Activated CD8-positive, alpha-beta memory T cell treated with anti-CD3 and anti-CD28 coated beads for 1 hour (primary cell): ENCODE results near the gene TRIM31.

Source experiments
- DNase-seq, 2 donors: peaks; one replicate each; pipeline ENCODE4 v3.0.0-alpha.2; 2020; ENCODE audit warnings: low read depth in 1 of 2; ENCODE audit errors: extremely low read depth in 1 of 2

Gene TRIM31, protein sequence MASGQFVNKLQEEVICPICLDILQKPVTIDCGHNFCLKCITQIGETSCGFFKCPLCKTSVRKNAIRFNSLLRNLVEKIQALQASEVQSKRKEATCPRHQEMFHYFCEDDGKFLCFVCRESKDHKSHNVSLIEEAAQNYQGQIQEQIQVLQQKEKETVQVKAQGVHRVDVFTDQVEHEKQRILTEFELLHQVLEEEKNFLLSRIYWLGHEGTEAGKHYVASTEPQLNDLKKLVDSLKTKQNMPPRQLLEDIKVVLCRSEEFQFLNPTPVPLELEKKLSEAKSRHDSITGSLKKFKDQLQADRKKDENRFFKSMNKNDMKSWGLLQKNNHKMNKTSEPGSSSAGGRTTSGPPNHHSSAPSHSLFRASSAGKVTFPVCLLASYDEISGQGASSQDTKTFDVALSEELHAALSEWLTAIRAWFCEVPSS

DNA sequence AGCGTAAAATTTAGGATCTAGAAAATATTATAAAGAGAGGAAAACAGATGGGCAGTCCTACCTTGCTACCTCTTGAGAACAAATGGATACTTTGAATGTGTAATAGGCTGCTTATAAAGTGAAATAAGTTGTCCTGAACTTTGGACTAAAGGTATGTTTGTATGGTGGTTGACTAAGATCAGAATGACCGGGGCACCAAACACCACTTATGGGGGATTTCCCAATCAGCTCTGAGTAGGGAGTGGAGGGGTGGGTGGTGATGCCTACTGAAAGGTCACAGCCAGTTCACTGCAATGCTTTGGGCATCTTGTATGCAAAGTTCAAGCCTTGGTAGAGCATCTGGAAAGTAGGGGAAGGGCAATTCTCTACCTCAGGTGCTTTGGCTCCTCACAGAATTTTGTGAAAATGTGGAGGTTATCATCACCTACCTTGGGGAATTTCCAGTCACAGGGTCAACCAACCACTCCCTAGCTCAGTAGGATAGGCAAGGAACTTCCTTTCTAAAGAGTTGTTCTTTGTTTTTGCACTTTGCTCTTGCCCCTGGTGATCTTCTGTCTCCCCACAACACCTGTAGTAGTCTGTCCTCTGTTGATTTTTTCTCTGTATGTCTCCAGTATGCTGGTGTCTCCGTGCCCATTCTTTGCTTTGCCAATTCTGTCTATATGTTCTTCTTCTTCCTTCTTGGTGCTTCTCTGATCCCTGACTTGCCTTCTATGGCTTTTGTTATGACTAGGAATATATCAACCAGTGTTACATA, at the start of gene TRIM31:
TSS of gene TRIM31 (minus strand) at position 88 of the 757 bp plus-strand sequence. CDS start 285 bp downstream, outside the sequence.
- DNase-seq: no peak

DNA sequence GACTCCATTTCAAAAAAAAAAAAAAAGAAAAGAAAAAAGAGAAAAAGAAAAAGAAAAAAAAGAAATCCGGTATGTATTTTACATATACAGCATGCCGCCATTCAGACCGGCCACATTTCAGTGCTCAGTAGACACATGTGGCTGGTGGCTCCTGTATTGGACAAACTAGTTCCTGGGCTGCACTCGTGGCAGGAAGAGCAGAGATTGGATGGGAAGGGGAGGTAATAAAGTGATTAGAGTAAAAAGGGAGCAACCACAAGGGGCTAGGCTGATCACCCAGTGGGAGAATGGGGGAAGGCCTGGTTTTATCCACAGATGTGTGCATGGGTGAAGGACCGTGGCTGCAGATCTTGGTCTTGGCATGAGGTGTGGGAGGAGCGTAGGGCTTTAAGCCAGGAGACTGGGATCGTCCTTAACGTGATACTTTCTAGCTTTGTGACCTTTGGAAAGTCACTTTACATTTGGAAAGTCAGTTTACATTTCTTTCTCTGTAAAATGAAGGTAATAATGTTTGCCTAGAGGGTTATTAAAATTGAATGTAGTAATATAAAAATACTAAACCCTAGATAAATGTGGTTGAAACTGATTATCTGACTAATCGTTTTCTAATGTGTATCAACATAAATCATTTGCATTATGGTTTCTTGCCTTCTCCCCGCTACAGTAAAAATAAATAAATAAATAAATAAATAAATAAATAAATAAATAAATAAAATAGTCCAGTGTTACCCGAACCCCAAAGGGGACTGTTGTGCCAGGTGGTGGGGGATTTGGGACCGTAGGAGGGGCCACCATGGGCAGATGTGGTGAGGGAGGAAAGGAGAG, 49.6 kb upstream of the TRIM31 start:
- no peak for DNase-seq

DNA sequence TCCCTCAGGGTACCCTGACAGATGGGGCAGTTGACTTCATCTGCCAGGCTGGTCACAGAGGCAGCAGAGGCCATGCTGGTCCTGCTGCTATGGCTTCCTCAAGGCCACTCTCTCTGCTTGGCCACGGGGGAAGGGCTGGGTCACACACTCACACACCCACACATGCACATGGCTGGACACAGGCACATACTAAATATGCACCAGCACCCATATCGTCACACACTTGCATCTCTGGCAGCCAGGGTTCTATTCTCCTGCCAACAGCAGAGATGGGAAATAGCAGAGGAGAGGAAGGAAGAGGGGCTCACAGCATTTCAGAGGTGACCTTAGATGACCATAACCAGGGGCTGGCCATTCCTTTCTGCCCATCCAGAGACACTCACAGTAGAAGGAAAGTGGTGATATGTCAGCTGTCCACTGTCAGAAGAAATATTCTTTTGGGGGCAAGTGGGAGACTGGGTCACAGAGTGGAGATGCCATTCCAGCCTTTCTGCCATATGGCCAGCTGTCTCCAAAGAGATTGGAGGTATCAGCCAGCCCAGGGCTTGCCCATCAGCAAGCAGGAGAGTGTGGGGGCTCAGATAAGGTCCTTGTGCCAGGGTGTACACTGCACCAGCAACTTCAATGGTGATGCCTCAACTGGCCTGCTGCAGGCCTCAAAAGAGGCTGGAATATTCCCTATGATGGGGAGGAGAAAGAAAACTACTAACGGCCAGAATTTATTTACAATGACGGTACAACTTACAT, 48.1 kb upstream of the TRIM31 start, which contains the start of gene TRIM10:
TSS of gene TRIM10 (minus strand) at position 427 of the 747 bp plus-strand sequence. CDS start at position 74, 353 bp downstream.
- DNase-seq: no peak

DNA sequence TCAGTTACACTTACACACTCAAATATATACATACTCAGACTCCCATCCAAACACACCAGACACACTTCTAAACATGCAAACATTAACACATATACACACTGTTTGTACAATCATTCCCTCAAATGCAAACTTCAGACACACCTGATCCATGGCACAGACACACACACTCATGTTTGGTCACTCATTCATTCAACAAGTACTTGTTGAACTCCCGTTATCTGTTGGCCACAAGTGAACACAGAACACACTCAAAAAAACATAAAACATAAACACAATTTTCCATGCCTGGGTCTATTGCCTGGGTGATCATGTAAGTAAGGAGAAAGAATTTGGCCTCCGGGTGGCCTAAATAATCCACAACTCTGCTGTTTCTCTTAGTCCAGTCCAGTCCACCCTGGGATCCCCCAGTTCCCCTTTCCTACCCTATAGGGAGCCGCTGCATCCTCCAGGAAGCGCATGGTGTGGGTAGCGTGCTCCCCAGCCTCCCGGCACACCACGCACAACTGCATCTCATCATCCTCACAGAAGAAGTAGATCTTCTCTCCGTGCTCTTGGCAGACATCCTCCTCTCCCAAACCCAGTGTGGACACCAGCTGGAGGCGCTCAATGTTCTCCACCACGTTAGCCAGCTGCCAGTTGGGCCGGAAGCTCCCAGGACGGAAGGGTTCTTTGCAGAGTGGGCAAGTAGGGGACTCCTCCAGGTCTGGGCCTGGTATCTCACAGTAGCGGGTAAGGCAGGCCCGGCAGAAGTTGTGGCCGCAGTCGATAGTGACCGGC, 47.3 kb upstream of the TRIM31 start:
- DNase-seq: no peak

DNA sequence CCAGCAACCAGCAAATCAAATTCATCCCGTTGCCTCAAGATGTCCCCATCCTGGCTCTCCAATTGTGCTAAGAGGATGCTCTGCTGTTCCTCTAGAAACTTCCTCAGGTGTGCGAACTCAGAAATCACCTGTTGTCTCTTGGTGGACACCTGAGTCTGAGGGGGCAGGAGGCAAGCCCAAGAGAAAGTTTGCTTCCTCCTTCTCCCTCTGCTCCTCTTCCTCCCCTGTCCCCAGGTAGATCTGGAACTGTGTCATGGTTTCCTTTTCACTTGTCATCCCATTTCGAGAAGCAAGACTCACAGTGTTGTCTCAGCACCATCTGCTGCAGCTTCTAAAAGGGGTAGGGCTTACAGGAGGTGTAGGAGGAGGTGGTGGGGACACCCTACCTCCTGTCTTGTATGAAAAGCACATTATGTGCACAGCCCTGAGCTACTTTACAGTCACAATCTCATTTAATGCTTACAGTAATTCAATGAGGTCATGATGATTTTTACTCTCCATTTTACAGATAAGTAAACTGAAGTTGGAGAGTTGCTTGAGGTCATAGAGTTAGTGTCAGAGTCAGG, 45.7 kb upstream of the TRIM31 start:
- no peak for DNase-seq

DNA sequence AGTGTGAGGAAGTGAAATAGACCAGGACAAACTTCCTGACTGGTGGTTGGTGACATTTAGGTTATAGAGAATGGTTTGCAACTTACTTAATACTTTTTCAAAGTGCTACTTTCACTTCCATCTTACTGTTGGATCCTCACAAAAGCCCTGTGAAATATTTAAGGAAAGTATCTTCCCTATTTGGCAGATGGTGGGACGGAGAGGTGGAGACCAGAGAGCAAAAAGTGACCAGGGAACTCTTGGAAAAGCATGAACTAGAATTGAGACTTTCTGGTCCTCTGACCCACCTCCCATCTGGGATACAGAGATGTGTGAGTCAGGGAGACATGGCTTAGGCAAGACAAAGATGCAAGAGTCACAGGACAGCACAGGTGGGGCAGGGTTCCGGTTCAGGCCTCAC, 45.1 kb upstream of the TRIM31 start:
- DNase-seq: no peak

DNA sequence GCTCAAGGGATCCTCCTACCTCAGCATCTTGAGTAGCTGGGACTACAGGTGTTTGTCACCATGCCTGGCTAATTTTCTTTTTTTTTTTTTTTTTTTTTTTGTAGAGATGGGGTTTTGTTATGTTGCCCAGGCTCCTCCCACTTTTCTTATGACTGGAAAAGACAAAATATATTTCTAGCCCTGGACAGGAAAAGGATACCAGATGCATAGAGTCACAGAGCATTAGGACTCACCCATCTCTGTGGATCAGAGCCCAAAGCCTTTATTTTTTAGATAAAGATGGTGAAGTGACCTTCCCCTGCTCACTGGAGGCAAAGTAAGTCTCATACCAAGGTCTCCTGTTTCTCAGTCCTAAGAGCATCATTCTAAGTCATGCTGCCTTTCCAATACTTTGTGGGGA, 44.7 kb upstream of the TRIM31 start:
- DNase-seq: no peak

DNA sequence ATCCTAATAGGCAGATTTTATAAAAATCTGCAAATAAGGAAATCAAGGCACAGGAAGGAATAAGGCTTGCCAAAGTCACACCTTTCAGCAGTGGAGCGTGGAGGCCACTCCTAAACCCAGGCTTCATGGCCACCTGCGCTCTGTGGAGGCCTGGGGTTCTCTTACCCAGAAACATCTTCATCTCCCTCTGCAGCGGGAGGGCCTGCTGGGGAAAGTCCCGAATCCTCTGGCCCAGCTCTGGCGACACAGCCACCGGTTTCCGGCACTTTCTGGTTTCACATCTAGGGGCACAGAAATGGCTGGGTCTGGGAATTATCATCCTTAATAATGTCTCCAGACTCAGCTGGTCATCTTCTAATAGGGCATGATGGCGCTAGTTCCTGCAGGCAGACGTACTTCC, 43.9 kb upstream of the TRIM31 start:
- no peak for DNase-seq

DNA sequence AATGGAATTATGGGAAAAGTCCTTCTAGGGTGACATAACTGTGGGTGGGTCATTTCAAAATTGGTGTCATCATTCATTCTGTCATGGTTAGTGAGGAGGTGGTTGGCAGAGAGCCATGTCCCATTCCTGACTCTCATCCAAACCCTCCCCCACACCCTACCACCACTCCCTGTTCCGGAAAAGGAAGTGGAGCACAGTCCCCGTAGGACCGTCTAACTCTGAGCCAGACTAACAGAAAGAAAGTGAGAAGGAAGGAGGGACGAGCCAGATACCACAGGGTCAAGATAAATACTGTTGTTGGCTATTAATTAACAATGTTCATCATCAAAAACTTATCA, 43.3 kb upstream of the TRIM31 start:
- DNase-seq: no peak

DNA sequence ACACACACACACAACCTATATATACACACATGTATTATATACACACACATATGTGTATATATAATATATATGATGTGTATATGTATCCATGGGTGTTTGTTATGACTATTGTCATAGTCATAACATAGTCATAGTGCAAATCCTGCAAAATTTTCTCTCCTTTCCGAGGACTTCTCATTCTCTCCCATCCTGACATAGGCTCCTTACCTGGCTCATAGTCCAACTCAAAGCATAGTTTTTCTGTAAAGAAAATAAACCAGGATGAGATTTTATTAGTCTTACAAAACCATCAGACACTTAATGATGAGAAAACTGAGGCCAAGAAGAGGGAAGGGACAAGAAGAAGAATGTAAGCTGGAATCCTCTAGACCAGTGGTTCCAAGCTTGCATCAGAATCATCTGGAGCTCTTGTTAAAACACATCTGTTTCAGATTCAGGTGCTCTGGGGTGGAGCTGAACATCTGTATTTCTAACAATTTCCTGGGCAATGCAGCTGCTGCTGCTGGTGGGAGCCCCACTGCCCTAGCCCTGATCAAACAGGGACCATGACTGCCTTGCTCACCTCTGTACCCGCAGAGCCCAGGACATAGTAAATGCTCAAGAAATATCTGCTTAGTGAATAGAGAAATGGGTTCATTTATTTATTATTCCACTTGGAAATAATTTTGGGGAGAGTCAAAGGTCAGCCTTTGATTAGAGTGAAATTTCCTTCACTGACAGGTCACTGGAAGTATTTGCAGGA, 42.8 kb upstream of the TRIM31 start:
- DNase-seq: no peak

DNA sequence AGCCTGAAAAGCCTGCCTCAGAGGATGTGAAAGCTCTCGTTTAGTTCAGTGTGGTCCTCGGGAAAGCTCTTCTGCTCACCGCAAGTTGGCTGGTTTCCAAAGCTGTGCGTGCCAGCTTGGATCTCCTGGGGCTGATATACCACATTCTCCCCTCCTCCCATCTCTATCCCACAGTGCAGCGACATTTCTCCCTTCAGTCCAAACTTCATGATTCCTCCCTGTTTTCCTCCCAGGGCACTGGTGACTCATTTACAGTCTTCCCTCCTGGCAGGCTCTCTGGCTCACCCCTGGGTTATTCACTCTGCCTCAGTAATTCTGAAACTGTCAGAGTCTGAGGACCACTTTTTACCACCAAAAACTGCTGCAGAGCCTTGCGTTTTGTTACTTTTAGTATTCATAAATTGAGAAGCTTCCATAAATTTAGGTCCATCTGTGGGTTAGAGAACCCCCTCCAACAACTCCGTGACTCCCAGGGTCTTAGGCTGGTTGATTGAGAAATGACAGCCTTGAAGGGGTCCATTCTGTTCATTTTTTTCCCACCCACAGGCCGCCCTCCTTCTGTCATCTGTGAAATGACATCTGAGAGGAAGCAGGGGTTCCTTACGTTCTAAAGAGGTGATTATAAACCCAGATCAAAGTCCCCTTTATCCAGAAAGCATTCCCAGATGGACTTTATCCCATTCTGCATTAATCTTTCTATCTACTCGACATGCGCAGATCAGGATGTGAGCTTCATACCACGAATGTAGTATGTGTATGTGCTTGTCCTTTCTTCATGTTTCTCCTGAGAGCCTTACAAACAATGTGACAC, 42.0 kb upstream of the TRIM31 start:
- DNase-seq: no peak

DNA sequence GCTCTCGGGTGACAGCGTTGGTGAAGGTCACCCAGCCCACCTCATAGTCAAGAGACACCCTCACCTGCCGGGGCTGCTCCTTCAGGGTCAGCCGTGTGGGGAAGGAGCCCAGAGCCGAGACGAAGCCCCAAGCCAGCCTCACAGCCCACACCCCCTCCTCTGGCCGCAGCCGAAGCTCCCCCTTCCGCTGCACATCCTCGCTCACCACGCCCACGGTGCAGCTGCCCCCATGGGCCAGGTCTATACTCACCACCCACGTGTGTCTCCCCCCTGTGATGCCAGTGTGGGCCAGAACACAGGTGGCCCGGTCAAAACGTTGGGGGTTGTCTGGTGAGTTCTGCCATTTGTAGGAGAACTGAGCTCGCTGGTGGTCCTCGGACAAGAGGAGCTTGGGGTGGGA, 41.2 kb upstream of the TRIM31 start:
- no peak for DNase-seq

DNA sequence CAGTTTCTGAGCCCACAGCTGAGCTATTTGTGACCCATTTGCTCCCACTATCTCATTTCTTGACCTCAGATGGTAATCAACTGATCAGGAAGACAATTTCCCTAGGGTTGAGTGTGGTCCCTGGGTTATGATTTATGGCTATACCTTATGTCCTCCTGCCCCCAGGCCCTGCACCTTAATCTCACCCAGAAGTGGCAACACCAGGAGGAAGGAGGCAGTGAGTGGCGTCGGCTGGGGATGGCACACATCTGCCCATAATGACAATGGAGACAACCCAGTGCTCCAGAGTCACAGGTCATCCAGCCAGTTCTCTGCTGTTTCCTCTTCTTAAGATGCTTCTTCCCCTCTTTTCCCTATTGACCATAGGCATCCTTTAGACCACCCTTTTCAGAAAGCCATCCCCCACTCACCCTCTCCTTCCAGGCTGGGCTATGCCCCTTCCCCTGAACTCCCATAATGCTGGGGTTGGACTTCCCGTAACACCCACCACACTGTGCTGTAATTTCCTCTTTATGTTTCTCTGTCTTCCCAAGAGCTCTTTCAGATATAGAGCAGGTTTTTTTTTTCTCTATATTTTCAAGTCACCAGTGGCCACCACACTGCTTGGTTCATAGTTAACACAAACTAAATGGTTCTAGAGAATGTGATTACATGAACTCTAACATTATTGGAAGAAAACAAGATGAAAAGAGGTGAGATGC, 40.2 kb upstream of the TRIM31 start:
- DNase-seq: no peak

DNA sequence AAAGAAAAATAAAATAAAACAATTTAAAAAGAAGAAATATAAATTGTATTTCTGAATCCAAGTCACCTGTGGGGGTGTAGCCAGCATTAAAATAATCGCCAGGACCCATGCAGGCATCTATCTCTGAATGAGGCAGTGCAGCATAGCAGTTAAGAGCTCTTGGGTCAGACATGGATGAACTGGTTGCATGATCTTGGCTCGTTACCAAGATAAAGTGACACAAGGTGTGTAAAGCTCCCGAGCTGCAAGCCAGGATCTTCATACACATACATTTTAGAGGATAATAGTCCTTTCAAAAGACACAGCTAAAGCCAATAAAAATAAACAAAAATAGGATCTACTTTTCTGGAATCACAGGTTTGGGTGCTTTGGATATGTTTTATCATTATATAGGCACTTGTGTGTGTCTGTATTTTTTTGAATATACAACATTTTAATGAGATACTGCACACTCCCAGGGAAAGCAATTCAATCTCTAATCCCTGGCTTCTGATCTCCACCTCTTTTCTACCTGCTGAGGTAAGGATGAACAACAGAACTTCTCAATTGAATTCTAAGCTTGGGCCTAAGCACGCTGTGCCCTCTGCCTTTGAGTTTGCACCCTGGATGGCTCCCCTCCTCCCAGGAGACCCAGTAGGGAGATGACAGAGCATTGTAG, 39.3 kb upstream of the TRIM31 start:
- no peak for DNase-seq

DNA sequence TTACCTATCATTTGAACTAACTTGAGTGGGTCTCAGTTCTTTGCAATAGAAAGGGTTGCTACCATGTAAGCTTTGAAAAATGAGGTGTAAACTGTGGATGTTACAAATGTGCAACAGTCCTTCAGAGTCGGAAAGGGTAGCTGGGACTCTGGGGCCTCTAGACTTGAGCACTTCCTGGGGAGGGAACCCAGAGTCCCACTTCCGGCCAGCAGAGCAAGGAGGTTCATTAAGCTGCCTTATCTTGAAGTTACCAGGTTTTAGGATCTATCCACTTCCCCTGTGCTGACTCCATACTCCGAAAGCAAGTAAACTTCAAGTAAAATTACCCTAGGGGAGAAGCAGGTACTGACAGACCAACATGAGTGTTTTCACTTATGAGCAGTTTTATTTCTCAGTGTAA, 38.7 kb upstream of the TRIM31 start:
- DNase-seq: no peak

DNA sequence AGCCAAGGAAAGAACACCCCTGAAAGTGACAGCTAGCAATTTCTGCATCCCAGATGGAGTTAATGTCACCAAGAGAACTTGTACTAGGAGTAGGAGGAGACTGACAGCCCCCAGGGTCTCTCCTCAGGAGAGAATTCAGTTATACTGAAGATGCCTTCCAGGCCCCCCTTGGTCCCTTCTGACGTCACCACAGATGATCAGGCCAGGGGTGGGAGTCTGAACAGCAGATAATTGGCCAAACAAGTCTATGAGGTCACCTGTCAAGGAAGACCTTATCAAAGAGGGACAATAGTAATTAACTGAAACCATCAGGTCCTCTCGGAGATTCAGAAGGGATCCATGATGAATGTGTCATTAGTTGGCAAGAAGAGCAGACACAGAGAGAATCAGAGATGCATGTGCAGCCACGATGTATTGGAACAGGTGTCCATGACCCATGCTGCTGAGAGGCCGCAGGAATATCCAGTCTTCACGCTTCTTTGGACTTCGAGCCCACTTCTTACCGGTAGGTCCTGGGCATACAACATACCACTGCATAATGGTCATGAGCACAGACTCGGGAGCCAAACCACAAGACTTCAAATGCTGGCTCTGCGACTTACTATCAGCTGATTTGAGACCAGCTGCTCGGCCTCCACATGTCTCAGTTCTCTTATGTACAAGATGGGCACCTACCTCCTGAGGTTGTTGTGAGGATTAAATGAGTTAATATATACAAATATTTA, 37.9 kb upstream of the TRIM31 start:
- DNase-seq: no peak
